Peyer's patch (tissue), 4 donors: ENCODE data around the gene RXFP4. TPM values are rescaled to one million over a fixed set of nuclear protein-coding genes. Genes with fewer than 3 reads are reported as not detected.

Source experiments
- DNase-seq, 3 donors: peaks; one replicate each; pipeline ENCODE4 v3.0.0-alpha.2; 2017 to 2019
- H3K27ac ChIP-seq, 4 donors: fragments of 200-600 bp; sonication (generic); one replicate each; pipeline ENCODE4 v1.5.1; 2016 to 2019
- H3K27me3 ChIP-seq, 2 donors: fragments of 200-600 bp; sonication (generic); one replicate each; pipeline ENCODE4 v1.5.1; 2019
- H3K36me3 ChIP-seq, 3 donors: fragments of 200-600 bp; sonication (generic); one replicate each; pipeline ENCODE4 v1.5.1; 2016 to 2019
- H3K4me1 ChIP-seq, 4 donors: fragments of 200-600 bp; sonication (generic); one replicate each; pipeline ENCODE4 v1.5.1; 2016 to 2019
- H3K4me3 ChIP-seq, 4 donors: fragments of 200-600 bp; sonication (generic); 1 replicate in 3 of 4; 2 replicates in 1 of 4; pipeline ENCODE4 v1.5.1; 2016 to 2019; ENCODE audit warnings: mild to moderate bottlenecking in 1 of 4
- H3K9me3 ChIP-seq, 4 donors: fragments of 200-600 bp; sonication (generic); one replicate each; pipeline ENCODE4 v1.5.1; 2016 to 2019; ENCODE audit warnings: mild to moderate bottlenecking in 1 of 4
- POLR2A ChIP-seq, 2 donors: fragments of 450-650 bp; IDR thresholded peaks; one replicate each; pipeline ENCODE4 v1.5.1; 2017; ENCODE audit warnings: antibody characterized with exemption in 2 of 2, mild to moderate bottlenecking in 2 of 2, moderate library complexity in 2 of 2
- total RNA-seq, 4 donors: library from RNA; depleted of rRNA; stranded (reverse); fragments of >200 nt; gene quantifications; one replicate each; pipeline ENCODE4 v1.1.0, GENCODE V29; 2016
- TF ChIP-seq, protein P1 (sequence below), 6 experiments: fragments of 450-650 bp in 4 of 6; fragments of 200-600 bp in 2 of 6; sonication (generic) in 1 of 6; IDR thresholded peaks; one replicate each; pipeline ENCODE4 v1.5.1; 2017 to 2019; ENCODE audit warnings: antibody characterized with exemption in 6 of 6, mild to moderate bottlenecking in 3 of 6, moderate library complexity in 1 of 6

RXFP4 gene
- total RNA-seq, 4 donors from 2014 or later = 2.3 TPM; not detected in 3

DNA sequence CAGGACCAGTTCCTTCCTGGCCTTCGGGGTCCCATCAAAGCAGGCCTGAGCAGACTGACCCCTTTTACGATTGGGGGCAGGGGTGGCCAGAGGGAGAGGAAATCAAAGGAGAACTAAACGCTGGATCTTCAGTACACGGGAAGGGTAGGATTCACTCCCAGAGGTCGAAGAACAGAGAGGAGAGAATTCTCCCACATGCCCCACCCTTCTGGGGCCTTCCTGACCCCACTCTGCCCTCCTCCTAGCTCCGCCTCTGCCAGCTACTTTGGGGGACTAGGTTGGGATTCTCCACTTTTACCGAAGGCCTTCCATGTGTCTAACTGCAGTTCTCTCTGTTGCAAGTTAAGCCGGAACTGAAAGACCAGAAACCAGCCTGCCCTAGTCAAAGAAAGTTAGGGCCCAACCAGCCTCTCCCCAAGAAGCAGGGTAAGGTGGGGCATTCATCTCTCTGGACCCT lies 37.6 kb downstream of the RXFP4 start:
- H3K36me3 ChIP-seq = no peaks in the 10 kb centered on the region
- peak overlapping the region; percentile 90 to 99 (median 97) for H3K27ac ChIP-seq
- no peaks in the 10 kb centered on the region for H3K9me3 ChIP-seq
- peaks cover 5 to 74% (median 35%) of the 10 kb centered on the region in 4 donors for H3K4me1 ChIP-seq
- peak overlapping the region; percentile 77 to 99 (median 94) for H3K4me3 ChIP-seq
- DNase-seq = no peak
- H3K27me3 ChIP-seq = no peaks in the 10 kb centered on the region
- TF ChIP-seq, protein P1, sequence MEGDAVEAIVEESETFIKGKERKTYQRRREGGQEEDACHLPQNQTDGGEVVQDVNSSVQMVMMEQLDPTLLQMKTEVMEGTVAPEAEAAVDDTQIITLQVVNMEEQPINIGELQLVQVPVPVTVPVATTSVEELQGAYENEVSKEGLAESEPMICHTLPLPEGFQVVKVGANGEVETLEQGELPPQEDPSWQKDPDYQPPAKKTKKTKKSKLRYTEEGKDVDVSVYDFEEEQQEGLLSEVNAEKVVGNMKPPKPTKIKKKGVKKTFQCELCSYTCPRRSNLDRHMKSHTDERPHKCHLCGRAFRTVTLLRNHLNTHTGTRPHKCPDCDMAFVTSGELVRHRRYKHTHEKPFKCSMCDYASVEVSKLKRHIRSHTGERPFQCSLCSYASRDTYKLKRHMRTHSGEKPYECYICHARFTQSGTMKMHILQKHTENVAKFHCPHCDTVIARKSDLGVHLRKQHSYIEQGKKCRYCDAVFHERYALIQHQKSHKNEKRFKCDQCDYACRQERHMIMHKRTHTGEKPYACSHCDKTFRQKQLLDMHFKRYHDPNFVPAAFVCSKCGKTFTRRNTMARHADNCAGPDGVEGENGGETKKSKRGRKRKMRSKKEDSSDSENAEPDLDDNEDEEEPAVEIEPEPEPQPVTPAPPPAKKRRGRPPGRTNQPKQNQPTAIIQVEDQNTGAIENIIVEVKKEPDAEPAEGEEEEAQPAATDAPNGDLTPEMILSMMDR (IDR thresholded peaks at IDR 0.05) = no peak
- TF ChIP-seq POLR2A (IDR thresholded peaks at IDR 0.05) = peak in 1 of 2 donors; percentile 12

DNA sequence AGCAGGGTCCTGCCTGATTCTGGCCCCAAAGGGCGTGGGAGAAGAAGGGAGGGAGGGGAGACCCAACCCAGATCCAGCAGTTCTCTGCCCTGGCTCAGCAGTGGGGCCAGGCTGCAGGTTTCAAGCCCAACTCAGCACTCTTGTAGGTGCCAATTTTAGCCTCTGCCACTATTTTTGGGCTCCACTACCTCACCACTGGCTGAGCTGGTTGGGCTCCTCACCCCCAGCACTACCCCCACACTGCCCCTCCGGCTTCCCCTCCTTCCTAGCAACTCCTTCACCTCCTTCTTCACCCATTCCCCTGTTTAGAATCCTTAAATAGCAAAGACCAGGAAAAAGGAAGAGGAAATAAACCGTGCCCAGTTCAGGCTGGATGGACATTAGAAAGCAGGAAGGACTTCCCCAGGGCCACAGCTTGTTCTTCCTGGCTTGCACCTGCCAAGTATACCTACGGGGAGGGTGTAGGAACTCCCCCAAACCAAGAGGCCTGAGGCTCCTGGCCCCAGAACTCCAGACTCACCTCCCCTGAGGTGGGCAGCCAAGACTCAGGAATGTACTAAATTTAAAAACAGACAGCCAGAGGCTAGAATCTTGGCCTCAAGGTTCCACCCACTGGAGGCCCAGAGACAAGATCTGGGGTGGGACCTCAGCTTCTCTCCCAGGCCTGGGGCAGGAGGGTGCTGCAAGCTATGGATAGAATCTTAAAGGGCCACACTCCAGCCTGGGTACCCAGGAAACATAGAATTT lies 38.3 kb downstream of the RXFP4 start:
- Histone ChIP-seq H3K27ac (peak overlapping the region; percentile 90 to 99 (median 97)), H3K4me3 (peak overlapping the region; percentile 77 to 99 (median 94)), H3K4me1 (peaks cover 5 to 69% (median 31%) of the 10 kb centered on the region in 4 donors), H3K36me3 (no peaks in the 10 kb centered on the region), H3K27me3 (no peaks in the 10 kb centered on the region), H3K9me3 (no peaks in the 10 kb centered on the region)
- TF ChIP-seq POLR2A (IDR thresholded peaks at IDR 0.05) = no peak
- TF ChIP-seq, protein P1 (IDR thresholded peaks at IDR 0.05) = no peak
- DNase-seq = peak in 1 of 3 donors; percentile 51

DNA sequence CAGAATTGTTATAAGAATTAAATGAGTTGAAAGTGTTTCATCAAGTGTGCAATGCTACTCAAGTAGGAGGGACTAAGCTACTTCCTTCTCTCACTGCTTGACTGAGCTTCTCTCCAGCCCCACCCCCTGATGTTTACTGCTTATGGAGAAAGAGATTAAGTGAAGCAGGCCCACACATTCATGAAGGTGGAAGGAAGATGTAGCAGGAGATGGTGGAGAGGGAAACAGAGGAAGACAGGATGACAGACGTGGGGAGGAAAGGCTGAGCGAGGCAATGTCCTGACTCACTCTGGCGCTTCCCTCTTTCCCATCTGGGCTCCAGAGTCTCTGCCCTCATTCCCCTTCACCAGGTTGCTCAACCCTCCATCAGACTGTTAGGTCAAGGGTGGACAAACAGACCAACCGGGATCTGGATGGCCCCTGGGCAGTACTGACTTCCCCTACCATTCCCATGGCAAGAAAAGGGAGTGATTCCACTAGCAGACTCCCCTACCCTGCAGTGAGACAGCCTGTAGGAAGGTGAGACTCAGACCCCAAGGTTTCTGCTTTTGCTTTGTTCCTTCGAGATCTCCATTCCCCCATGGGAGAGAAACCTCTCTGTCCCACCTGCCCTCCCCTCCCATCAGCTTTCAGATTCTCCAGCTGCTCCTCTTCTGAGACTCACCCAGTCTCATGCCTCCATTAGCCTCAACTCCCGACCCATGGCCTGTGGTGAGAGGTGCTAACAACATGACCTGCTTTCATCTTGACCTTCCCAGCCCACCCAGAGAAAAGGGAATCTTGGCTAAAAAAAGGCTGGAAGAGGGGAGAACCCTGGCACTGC lies 40.0 kb downstream of the RXFP4 start:
- DNase-seq = peak in 2 of 3 donors; percentile 82 to 84
- Histone ChIP-seq H3K4me1 (peaks cover 5 to 52% (median 26%) of the 10 kb centered on the region in 4 donors), H3K4me3 (peak overlapping the region in 1 of 4 donors; percentile 12), H3K9me3 (no peaks in the 10 kb centered on the region), H3K27me3 (no peaks in the 10 kb centered on the region), H3K36me3 (no peaks in the 10 kb centered on the region), H3K27ac (peak overlapping the region; percentile 90 to 99 (median 97))
- TF ChIP-seq, protein P1 (IDR thresholded peaks at IDR 0.05) = no peak
- no peak for TF ChIP-seq POLR2A (IDR thresholded peaks at IDR 0.05)

DNA sequence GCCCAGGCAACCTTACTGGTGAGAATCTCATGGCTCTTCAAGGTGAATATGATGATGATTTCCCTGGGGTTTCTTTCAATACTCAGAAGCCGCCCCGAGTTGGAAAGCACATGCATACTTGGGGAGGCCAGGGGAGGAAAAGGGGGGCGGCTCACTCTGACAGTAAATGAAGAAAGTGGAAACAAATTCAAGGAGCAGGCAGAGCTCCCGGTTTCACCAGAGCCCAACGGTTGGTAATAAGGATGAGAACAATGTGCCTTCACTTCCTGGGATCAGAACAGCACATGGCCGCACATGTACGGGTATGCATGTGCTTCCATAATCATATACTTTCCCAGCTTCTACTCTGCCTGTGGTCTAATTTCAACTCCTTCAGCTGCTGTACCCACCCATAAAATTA lies 40.7 kb downstream of the RXFP4 start:
- Histone ChIP-seq H3K9me3 (no peaks in the 10 kb centered on the region), H3K36me3 (no peaks in the 10 kb centered on the region), H3K27me3 (no peaks in the 10 kb centered on the region), H3K4me3 (no peak overlapping the region), H3K27ac (peak overlapping the region; percentile 90 to 99 (median 97)), H3K4me1 (peaks cover 5 to 46% (median 26%) of the 10 kb centered on the region in 4 donors)
- TF ChIP-seq POLR2A (IDR thresholded peaks at IDR 0.05) = no peak
- no peak for DNase-seq

DNA sequence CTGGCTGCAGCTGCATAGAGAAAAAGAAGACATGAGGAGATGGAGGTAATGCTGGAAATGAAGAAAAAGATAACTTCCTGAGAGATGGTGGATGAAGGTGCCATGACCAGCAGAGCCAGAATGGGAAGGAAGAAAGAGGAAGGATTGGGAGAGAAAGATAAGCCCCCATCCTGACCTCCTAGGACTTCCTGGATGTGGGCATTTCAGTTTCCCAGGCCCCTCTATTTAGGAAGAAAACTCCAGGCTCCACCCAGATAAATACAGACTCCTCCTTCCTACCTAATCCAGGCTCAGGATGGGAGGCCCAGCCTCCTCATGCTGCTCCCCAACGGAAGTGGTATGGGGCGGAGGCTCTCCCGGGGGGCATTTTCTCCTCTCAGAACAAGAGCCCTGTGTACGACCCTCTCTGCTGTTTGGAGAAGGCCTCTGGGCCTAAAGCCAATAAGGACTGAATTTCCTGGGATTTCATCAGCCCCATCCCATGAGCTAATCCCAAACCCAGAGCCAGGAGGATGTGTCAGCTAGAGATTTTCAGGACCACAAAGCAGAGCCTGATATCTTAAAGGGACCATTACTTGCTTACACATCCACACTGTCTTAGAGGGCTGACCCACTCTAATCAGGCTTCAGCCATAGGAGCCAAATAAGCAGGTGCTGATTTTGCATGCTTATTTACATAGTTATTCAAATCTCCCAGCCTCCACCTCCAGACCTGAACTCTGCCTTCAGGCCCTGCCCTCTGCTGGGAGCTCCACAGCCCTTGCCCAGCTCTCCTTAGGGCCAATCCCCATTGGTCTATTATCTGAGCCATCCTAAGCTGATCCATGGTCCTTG lies 42.0 kb downstream of the RXFP4 start:
- Histone ChIP-seq H3K27ac (peak overlapping the region; percentile 44 to 99 (median 97)), H3K36me3 (no peaks in the 10 kb centered on the region), H3K9me3 (no peaks in the 10 kb centered on the region), H3K27me3 (no peaks in the 10 kb centered on the region), H3K4me1 (peaks cover 5 to 42% (median 26%) of the 10 kb centered on the region in 4 donors), H3K4me3 (no peak overlapping the region)
- no peak for TF ChIP-seq POLR2A (IDR thresholded peaks at IDR 0.05)
- TF ChIP-seq, protein P1 (IDR thresholded peaks at IDR 0.05) = peak in 4 of 6 experiments; percentile 14 to 29 (median 23)
- DNase-seq = peak in 2 of 3 donors; percentile 68 to 75
